ENCODE results near the gene GRAMD4.

DNA sequence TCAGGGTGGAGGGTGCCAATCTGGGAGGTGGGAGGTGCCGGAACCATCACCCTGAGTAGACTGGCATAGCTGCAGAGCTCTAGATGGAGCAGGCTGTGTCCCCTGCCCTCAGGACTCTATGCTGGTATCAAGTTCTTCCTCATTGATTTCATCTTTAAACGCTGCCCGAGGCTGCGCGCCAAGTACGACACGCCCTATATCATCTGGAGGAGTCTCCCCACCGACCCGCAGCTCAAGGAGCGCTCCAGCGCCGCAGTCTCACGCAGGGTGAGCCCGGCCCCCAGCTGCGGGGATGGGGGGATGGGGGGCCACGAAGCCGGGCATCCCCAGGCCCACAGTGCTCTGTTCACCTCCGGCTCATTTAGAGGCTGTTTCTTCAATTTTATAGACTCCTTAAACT is 52.5 kb downstream of the GRAMD4 start:
- TF ChIP-seq YY1 (IDR thresholded peaks at IDR 0.05; ENCODE audit: low read depth) (no peak), CHD2 (IDR thresholded peaks at IDR 0.05; ENCODE audit: low read length, partially characterized antibody) (no peak), EZH2phosphoT487 (IDR thresholded peaks at IDR 0.05; ENCODE audit: borderline replicate concordance, low read depth) (no peak), EP300 (IDR thresholded peaks at IDR 0.05; ENCODE audit: borderline replicate concordance in 1 of 2, low read depth in 1 of 2, low read length in 1 of 2) (no peak), JUND (IDR thresholded peaks at IDR 0.05) (no peak), POLR2AphosphoS5 (IDR thresholded peaks at IDR 0.05; ENCODE audit: low read depth, low read length) (no peak)
- TF ChIP-seq, protein P1, sequence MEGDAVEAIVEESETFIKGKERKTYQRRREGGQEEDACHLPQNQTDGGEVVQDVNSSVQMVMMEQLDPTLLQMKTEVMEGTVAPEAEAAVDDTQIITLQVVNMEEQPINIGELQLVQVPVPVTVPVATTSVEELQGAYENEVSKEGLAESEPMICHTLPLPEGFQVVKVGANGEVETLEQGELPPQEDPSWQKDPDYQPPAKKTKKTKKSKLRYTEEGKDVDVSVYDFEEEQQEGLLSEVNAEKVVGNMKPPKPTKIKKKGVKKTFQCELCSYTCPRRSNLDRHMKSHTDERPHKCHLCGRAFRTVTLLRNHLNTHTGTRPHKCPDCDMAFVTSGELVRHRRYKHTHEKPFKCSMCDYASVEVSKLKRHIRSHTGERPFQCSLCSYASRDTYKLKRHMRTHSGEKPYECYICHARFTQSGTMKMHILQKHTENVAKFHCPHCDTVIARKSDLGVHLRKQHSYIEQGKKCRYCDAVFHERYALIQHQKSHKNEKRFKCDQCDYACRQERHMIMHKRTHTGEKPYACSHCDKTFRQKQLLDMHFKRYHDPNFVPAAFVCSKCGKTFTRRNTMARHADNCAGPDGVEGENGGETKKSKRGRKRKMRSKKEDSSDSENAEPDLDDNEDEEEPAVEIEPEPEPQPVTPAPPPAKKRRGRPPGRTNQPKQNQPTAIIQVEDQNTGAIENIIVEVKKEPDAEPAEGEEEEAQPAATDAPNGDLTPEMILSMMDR (IDR thresholded peaks at IDR 0.05), result no peak
- TF ChIP-seq, protein P2, sequence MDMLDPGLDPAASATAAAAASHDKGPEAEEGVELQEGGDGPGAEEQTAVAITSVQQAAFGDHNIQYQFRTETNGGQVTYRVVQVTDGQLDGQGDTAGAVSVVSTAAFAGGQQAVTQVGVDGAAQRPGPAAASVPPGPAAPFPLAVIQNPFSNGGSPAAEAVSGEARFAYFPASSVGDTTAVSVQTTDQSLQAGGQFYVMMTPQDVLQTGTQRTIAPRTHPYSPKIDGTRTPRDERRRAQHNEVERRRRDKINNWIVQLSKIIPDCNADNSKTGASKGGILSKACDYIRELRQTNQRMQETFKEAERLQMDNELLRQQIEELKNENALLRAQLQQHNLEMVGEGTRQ (IDR thresholded peaks at IDR 0.05; ENCODE audit: borderline replicate concordance, low read depth, low read length), result no peak

Measured in SK-N-SH (cell line).